SK-N-SH treated with all-trans-retinoic acid at 6 μM for 48 hours (cell line): ENCODE measurements around the gene EXOC4.

Experiments used
- ARNTL ChIP-seq: fragments of 450-650 bp; formaldehyde crosslinking; IDR thresholded peaks from 2 replicates; pipeline ENCODE4 v1.5.0; 2020; ENCODE audit warnings: low read depth, mild to moderate bottlenecking, moderate library complexity, borderline replicate concordance
- GLIS3 ChIP-seq: fragments of 250-450 bp; sonication (Bioruptor Pico); IDR thresholded peaks from 2 replicates; pipeline ENCODE4 v1.5.0; 2020; ENCODE audit warnings: mild to moderate bottlenecking, moderate library complexity
- RARB ChIP-seq: fragments of 250-450 bp; sonication (Bioruptor Pico); IDR thresholded peaks from 2 replicates; pipeline ENCODE4 v1.8.0; 2021; ENCODE audit warnings: mild to moderate bottlenecking, moderate library complexity
- SNAI2 ChIP-seq: fragments of 250-450 bp; sonication (Bioruptor Pico); IDR thresholded peaks from 2 replicates; pipeline ENCODE4 v1.5.0; 2020; ENCODE audit warnings: mild to moderate bottlenecking, moderate library complexity
- TOX ChIP-seq: fragments of 250-450 bp; sonication (Bioruptor Pico); IDR thresholded peaks from 2 replicates; pipeline ENCODE4 v1.8.0; 2021; ENCODE audit warnings: mild to moderate bottlenecking, moderate library complexity, borderline replicate concordance
- ZC3H10 ChIP-seq: fragments of 250-450 bp; sonication (Bioruptor Pico); IDR thresholded peaks from 2 replicates; pipeline ENCODE4 v1.5.1; 2021; ENCODE audit warnings: mild to moderate bottlenecking, moderate library complexity
- TF ChIP-seq, protein P1 (sequence below): fragments of 250-450 bp; sonication (Bioruptor Pico); IDR thresholded peaks from 2 replicates; pipeline ENCODE4 v1.8.0; 2020; ENCODE audit warnings: mild to moderate bottlenecking, moderate library complexity, borderline replicate concordance
- TF ChIP-seq, protein P2 (sequence below): fragments of 250-450 bp; sonication (Bioruptor Pico); IDR thresholded peaks from 2 replicates; pipeline ENCODE4 v1.5.1; 2021; ENCODE audit warnings: mild to moderate bottlenecking, moderate library complexity

DNA sequence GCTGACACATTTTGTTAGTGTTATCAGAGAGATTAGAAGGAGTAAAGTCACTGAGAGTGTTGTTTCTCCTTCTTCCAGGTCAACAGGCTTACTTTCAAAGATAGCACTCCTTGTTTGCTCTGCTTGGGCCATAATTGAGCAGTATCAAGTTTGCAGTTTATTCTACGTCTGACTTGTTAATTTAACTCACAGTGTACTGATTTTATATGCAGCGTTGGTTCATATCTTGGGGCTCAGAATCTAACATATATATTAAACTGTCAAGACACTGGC, 430.2 kb downstream of the EXOC4 start:
- no peak for TF ChIP-seq ZC3H10 (CRISPR knock-in tag)
- TF ChIP-seq TOX (CRISPR knock-in tag): no peak
- TF ChIP-seq, protein P1, sequence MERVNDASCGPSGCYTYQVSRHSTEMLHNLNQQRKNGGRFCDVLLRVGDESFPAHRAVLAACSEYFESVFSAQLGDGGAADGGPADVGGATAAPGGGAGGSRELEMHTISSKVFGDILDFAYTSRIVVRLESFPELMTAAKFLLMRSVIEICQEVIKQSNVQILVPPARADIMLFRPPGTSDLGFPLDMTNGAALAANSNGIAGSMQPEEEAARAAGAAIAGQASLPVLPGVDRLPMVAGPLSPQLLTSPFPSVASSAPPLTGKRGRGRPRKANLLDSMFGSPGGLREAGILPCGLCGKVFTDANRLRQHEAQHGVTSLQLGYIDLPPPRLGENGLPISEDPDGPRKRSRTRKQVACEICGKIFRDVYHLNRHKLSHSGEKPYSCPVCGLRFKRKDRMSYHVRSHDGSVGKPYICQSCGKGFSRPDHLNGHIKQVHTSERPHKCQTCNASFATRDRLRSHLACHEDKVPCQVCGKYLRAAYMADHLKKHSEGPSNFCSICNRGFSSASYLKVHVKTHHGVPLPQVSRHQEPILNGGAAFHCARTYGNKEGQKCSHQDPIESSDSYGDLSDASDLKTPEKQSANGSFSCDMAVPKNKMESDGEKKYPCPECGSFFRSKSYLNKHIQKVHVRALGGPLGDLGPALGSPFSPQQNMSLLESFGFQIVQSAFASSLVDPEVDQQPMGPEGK (CRISPR knock-in tag): no peak
- TF ChIP-seq RARB (CRISPR knock-in tag): no peak
- TF ChIP-seq SNAI2 (CRISPR knock-in tag): no peak
- TF ChIP-seq GLIS3 (CRISPR knock-in tag): no peak
- TF ChIP-seq, protein P2, sequence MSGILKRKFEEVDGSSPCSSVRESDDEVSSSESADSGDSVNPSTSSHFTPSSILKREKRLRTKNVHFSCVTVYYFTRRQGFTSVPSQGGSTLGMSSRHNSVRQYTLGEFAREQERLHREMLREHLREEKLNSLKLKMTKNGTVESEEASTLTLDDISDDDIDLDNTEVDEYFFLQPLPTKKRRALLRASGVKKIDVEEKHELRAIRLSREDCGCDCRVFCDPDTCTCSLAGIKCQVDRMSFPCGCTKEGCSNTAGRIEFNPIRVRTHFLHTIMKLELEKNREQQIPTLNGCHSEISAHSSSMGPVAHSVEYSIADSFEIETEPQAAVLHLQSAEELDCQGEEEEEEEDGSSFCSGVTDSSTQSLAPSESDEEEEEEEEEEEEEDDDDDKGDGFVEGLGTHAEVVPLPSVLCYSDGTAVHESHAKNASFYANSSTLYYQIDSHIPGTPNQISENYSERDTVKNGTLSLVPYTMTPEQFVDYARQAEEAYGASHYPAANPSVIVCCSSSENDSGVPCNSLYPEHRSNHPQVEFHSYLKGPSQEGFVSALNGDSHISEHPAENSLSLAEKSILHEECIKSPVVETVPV (CRISPR knock-in tag): no peak
- no peak for TF ChIP-seq ARNTL (CRISPR knock-in tag)
